Activated CD8-positive, alpha-beta memory T cell treated with anti-CD3 and anti-CD28 coated beads for 24 hours (primary cell): Measurements from ENCODE around the gene KCNIP3.
"Not testable (repeated sequence)": the region's sequence is repeated elsewhere in the genome, so short reads cannot be mapped to it uniquely, and the experiment has no call there.

Source experiments
- DNase-seq: peaks from one replicate; pipeline ENCODE4 v3.0.0-alpha.2; 2020

KCNIP3 gene

GRCh38 chr2:95389245-95390119 lies 92.3 kb downstream of the KCNIP3 start:
- DNase-seq = peak; percentile 69

- no peak for DNase-seq
These were observed 93.2 kb downstream of the KCNIP3 start for GRCh38 chr2:95390272-95390880.

GRCh38 chr2:95390881-95391321 lies 93.8 kb downstream of the KCNIP3 start:
- DNase-seq = no peak

GRCh38 chr2:95391641-95392310 lies 94.6 kb downstream of the KCNIP3 start:
- DNase-seq = no peak

- DNase-seq = no peak
These were observed 95.2 kb downstream of the KCNIP3 start for GRCh38 chr2:95392320-95392719.

- DNase-seq = no peak
These were observed 95.7 kb downstream of the KCNIP3 start for GRCh38 chr2:95392730-95393455.

- DNase-seq = no peak
These were observed 96.8 kb downstream of the KCNIP3 start for GRCh38 chr2:95393901-95394300.

- DNase-seq = no peak
These were observed 101.9 kb downstream of the KCNIP3 start for GRCh38 chr2:95399061-95399460.

GRCh38 chr2:95401480-95401879 lies 104.3 kb downstream of the KCNIP3 start:
- DNase-seq = no peak

GRCh38 chr2:95402004-95402369 lies 104.8 kb downstream of the KCNIP3 start:
- DNase-seq = not testable (repeated sequence)

- DNase-seq = peak; percentile 97
These were observed 105.4 kb downstream of the KCNIP3 start, which contains the start of gene FAHD2A for GRCh38 chr2:95402370-95403203. FAHD2A (plus strand) TSS chr2:95402708; CDS start chr2:95405559, 2,851 bp downstream.

- DNase-seq = peak; percentile 66
These were observed 106.1 kb downstream of the KCNIP3 start for GRCh38 chr2:95403204-95403721.

GRCh38 chr2:95403824-95404223 lies 106.7 kb downstream of the KCNIP3 start:
- not testable (repeated sequence) for DNase-seq

- not testable (repeated sequence) for DNase-seq
These were observed 107.5 kb downstream of the KCNIP3 start for GRCh38 chr2:95404676-95405075.

- not testable (repeated sequence) for DNase-seq
These were observed 114.1 kb downstream of the KCNIP3 start for GRCh38 chr2:95411239-95411638.

GRCh38 chr2:95414015-95414594 lies 117.0 kb downstream of the KCNIP3 start:
- peak; percentile 83 for DNase-seq

GRCh38 chr2:95415138-95415537 lies 118.0 kb downstream of the KCNIP3 start:
- DNase-seq = not testable (repeated sequence)

- DNase-seq = not testable (repeated sequence)
These were observed 118.4 kb downstream of the KCNIP3 start for GRCh38 chr2:95415561-95415960.

- DNase-seq = not testable (repeated sequence)
These were observed 130.2 kb downstream of the KCNIP3 start for GRCh38 chr2:95427196-95427867.

- not testable (repeated sequence) for DNase-seq
These were observed 132.8 kb downstream of the KCNIP3 start for GRCh38 chr2:95429748-95430467.
